ENCODE measurements around the gene ASPHD2.

Gene ASPHD2

DNA sequence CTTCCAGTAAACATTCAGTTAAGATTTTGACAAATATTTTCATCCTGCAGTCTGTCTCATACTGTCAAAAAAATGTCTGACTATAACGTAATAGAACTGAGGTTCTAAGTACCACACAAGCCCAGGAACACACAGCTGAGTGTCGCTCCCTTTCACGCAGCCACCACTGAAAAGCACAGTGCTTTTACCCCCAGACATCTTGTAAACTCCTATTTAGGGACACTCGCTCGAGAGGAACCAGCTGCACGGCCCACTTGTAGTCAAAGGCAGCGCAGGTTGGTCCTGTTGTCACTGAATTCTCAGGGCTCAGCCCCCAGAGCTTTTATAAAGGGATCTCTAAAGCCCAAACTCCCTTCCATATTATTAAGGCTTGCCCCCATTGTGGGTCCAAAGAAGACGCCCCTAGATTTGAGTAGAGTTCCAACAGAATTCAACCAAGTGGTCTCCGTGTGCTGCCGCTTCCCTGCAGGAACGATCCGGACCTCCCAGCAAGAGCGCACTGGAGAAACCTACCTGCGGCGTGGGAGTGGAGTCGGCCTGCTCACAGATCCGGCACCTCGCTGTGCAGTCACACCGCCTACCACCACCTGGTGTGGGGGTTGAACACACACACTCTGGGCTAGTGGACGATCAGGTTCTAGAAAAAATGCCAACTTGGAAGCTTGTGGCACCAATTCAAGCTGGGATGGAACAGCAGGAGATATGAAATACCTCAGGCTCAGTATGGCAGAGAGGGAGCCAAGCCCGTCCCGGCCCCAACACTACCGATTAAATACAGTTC lies 23.4 kb downstream of the ASPHD2 start:
- TF ChIP-seq, protein P1, sequence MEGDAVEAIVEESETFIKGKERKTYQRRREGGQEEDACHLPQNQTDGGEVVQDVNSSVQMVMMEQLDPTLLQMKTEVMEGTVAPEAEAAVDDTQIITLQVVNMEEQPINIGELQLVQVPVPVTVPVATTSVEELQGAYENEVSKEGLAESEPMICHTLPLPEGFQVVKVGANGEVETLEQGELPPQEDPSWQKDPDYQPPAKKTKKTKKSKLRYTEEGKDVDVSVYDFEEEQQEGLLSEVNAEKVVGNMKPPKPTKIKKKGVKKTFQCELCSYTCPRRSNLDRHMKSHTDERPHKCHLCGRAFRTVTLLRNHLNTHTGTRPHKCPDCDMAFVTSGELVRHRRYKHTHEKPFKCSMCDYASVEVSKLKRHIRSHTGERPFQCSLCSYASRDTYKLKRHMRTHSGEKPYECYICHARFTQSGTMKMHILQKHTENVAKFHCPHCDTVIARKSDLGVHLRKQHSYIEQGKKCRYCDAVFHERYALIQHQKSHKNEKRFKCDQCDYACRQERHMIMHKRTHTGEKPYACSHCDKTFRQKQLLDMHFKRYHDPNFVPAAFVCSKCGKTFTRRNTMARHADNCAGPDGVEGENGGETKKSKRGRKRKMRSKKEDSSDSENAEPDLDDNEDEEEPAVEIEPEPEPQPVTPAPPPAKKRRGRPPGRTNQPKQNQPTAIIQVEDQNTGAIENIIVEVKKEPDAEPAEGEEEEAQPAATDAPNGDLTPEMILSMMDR (conservative IDR thresholded peaks at IDR 0.05; ENCODE audit: control insufficient read depth, insufficient read depth, low read depth, low read length) = no peak
- no peak for DNase-seq (ENCODE audit: low read depth)
- no peak overlapping the region for H3K4me3 ChIP-seq (ENCODE audit: control insufficient read depth, low read depth, low read length)

DNA sequence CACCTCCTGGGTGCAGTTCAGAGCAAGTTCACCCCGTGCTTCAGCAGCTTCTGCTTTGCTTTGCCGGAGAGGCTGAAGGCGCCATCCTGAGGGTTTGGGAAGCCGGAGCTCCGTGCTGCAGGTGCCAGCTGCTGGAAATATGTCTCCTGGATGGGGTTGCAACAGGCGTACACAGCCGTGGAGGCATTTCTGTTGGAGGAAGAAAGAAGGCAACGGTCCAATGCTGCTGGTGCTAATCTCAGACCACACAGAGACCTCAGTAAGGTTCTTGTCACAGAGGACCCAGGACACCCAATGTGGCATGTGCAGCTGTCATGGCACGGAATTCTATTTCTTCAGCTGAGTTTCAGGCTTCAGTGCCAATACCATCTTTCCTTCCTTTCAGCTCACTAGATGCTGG lies 24.2 kb downstream of the ASPHD2 start:
- DNase-seq (ENCODE audit: low read depth) = no peak
- TF ChIP-seq, protein P1 (conservative IDR thresholded peaks at IDR 0.05; ENCODE audit: control insufficient read depth, insufficient read depth, low read depth, low read length) = no peak
- no peak overlapping the region for H3K4me3 ChIP-seq (ENCODE audit: control insufficient read depth, low read depth, low read length)

DNA sequence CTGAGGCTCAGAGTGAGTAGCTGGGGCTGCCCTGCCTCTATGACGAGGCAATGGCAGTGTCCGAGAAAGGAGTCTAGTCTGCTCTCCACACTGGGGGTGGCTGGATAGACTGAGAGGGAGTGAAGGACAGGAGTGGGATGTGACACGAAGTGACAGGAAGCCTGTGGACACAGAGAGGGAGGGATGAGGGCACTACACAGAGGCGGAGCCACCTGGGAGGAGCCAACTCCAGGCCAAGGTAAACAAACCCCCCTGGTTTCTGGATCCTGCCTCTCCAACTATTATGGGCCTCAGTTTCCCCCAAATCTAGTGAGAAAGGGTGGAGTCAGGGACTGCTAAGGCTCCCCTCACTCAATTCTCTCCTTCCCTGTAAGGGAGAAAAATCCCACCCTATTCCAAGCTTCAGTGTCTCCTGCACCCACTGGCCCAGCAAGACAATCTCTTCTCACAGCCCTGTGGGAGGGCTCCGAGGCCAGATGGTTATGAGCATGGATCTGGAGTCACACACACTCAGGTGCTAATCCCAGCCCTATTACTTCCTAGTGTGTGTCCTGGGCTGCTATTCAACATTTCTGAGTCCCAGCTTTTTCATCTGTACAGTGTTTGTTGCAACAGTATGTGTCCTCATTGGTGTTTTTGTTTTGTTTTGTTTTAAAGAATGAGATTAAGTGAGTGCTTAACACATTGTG lies 24.9 kb downstream of the ASPHD2 start:
- DNase-seq (ENCODE audit: low read depth) = no peak
- TF ChIP-seq, protein P1 (conservative IDR thresholded peaks at IDR 0.05; ENCODE audit: control insufficient read depth, insufficient read depth, low read depth, low read length) = no peak
- no peak overlapping the region for H3K4me3 ChIP-seq (ENCODE audit: control insufficient read depth, low read depth, low read length)

DNA sequence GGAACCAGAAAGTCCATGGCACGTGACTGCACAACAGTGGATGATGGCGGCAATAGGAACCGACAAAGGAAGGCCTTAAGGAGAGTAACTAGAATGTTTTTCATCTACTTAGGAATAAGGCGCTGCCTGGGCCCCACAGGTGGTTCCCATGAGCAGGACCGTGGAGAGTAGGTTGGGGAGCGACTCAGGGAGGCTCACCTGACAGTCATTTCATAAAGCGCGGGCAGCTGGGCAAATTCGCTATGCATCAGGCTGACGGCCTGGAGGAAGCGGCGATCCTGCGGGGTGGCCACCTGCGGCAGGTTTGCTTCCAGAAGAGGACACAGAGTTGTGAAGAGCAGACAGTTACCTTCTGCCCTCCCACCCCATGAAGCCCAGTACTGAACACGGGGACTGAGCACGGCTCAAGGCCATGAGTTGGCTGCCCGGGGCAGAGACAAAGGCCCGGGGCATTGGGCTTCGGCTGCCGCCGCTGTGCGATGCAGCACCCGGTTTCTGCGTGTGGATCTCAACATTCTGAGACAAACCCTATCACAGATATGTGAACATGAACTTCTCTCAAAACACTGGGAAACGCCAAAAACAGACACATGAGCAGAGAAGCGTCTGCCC lies 28.7 kb downstream of the ASPHD2 start:
- no peak overlapping the region for H3K4me3 ChIP-seq (ENCODE audit: control insufficient read depth, low read depth, low read length)
- DNase-seq (ENCODE audit: low read depth) = no peak
- TF ChIP-seq, protein P1 (conservative IDR thresholded peaks at IDR 0.05; ENCODE audit: control insufficient read depth, insufficient read depth, low read depth, low read length) = no peak

DNA sequence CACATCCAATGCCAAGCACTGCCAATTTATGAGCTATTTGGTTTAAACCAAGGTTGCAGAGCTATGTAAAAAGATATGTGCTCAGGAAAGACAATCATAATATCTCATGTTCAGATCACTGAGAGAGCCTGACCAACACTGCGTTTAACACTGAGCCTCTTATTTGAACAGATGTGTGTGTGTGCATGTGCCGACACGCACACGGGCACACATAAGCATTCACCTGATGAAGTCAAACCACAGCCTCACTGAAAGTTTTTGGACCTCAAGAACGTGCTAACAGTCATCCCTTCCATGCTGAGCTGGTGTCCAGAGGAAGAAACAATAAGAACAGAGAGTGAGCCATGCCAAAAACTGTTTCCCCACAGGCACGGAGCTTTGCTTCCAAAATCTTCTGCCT lies 31.1 kb downstream of the ASPHD2 start:
- no peak overlapping the region for H3K4me3 ChIP-seq (ENCODE audit: control insufficient read depth, low read depth, low read length)
- TF ChIP-seq, protein P1 (conservative IDR thresholded peaks at IDR 0.05; ENCODE audit: control insufficient read depth, insufficient read depth, low read depth, low read length) = no peak
- DNase-seq (ENCODE audit: low read depth) = no peak

DNA sequence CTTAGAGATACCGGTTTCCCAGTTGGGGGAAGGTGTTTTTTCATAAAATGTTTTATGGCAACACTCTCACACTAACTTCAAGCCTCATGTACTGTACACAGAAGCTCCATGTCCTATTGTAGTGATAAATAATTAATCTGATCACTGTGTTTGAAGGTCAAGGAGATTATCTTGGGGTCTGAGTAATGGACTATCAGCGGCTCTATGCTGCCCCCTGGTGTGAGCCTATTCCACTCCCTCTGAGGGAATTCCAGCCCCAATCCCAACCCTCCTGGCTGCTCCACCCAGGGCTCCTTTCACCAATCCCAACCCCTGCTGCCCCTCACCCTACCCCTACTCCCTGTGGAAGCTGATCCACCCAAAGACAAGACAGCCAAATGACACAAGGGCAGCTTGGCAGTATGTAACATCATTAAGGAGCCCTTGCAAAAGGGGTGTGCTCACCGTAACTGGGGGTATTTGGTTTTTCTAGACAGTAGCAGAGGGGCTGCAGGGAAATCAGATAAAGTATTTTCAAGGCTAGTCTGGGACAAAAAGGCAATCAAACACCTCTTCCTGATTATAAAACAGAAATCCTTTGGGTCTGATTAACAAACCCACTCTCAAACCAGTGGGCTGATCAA lies 32.2 kb downstream of the ASPHD2 start:
- H3K4me3 ChIP-seq (ENCODE audit: control insufficient read depth, low read depth, low read length) = no peak overlapping the region
- DNase-seq (ENCODE audit: low read depth) = peak; percentile 50
- TF ChIP-seq, protein P1 (conservative IDR thresholded peaks at IDR 0.05; ENCODE audit: control insufficient read depth, insufficient read depth, low read depth, low read length) = peak; percentile 86
